WTC11 (cell line): ENCODE measurements around the gene ACSF3.

Experiments used
- ARID4B ChIP-seq: sonication (generic); formaldehyde crosslinking; IDR thresholded peaks from 2 replicates; pipeline ENCODE4 v1.8.0; 2023; ENCODE audit warnings: missing genetic modification reagents, mild to moderate bottlenecking, borderline replicate concordance
- CTCF ChIP-seq: fragments of 200-600 bp; IDR thresholded peaks from 2 replicates; pipeline ENCODE4 v1.8.0; 2022; ENCODE audit warnings: antibody characterized with exemption
- E2F5 ChIP-seq: sonication (generic); formaldehyde crosslinking; IDR thresholded peaks from 2 replicates; pipeline ENCODE4 v1.8.1; 2022; ENCODE audit warnings: mild to moderate bottlenecking, moderate library complexity, missing genetic modification reagents
- ETV6 ChIP-seq: sonication (generic); formaldehyde crosslinking; IDR thresholded peaks from 2 replicates; pipeline ENCODE4 v1.8.1; 2022; ENCODE audit warnings: mild to moderate bottlenecking, missing genetic modification reagents
- JUN ChIP-seq: sonication (generic); formaldehyde crosslinking; IDR thresholded peaks from 2 replicates; pipeline ENCODE4 v1.8.0; 2023; ENCODE audit warnings: mild to moderate bottlenecking, missing genetic modification reagents

GRCh38 chr16:89187032-89187769, 93.5 kb downstream of the ACSF3 start:
- TF ChIP-seq CTCF (no peak), ARID4B (CRISPR knock-in tag) (no peak), E2F5 (CRISPR knock-in tag) (no peak), JUN (CRISPR knock-in tag) (no peak), ETV6 (CRISPR knock-in tag) (no peak)
